HepG2 (cell line): Measurements from ENCODE around the gene CCNL1. TPM values are rescaled to one million over a fixed set of nuclear protein-coding genes. Genes with fewer than 3 reads are reported as not detected.

ENCODE experiments used
- DNMT1 ChIP-seq: sonication (generic); formaldehyde crosslinking; IDR thresholded peaks from 2 replicates; pipeline ENCODE4 v1.5.1; 2020; ENCODE audit warnings: mild to moderate bottlenecking, missing genetic modification reagents
- DZIP1 ChIP-seq: sonication (generic); formaldehyde crosslinking; IDR thresholded peaks from 2 replicates; pipeline ENCODE4 v1.5.0; 2020; ENCODE audit warnings: mild to moderate bottlenecking, missing genetic modification reagents
- GABPB1 ChIP-seq: IDR thresholded peaks from 2 replicates; pipeline ENCODE4 v1.6.1; 2016; ENCODE audit warnings: mild to moderate bottlenecking, missing genetic modification reagents, moderate library complexity, missing compliant biosample characterization
- GATAD2A ChIP-seq: IDR thresholded peaks from 2 replicates; pipeline ENCODE4 v1.6.1; 2016
- ISX ChIP-seq: sonication (generic); formaldehyde crosslinking; conservative IDR thresholded peaks from 2 replicates; pipeline ENCODE4 v1.5.0; 2020; ENCODE audit warnings: missing genetic modification reagents
- PLSCR1 ChIP-seq: sonication (generic); formaldehyde crosslinking; IDR thresholded peaks from 2 replicates; pipeline ENCODE4 v1.5.0; 2020; ENCODE audit warnings: missing genetic modification reagents, mild to moderate bottlenecking, borderline replicate concordance
- SUZ12 ChIP-seq: fragments of 150-350 bp; IDR thresholded peaks from 2 replicates; pipeline ENCODE4 v1.6.1; 2014; ENCODE audit warnings: low read depth, low read length
- TERF1 ChIP-seq: sonication (generic); formaldehyde crosslinking; IDR thresholded peaks from 2 replicates; pipeline ENCODE4 v1.8.0; 2022; ENCODE audit warnings: mild to moderate bottlenecking, missing genetic modification reagents, moderate library complexity
- ZFY ChIP-seq: sonication (generic); formaldehyde crosslinking; IDR thresholded peaks from 2 replicates; pipeline ENCODE4 v1.4.0; 2020; ENCODE audit warnings: missing genetic modification reagents
- ZNF224 ChIP-seq: sonication (generic); formaldehyde crosslinking; IDR thresholded peaks from 2 replicates; pipeline ENCODE4 v1.5.0; 2020; ENCODE audit warnings: mild to moderate bottlenecking, missing genetic modification reagents
- ZNF451 ChIP-seq: sonication (generic); formaldehyde crosslinking; IDR thresholded peaks from 2 replicates; pipeline ENCODE4 v1.5.0; 2020; ENCODE audit warnings: mild to moderate bottlenecking, missing genetic modification reagents
- ZSCAN25 ChIP-seq: sonication (generic); formaldehyde crosslinking; IDR thresholded peaks from 2 replicates; pipeline ENCODE4 v1.8.0; 2022; ENCODE audit warnings: mild to moderate bottlenecking, missing genetic modification reagents
- polyA plus RNA-seq, 8 experiments: library from polyadenylated mRNA; depleted of rRNA in 3 of 8; stranded (reverse) in 7 of 8; unstranded in 1 of 8; fragments of >200 nt; fragmentation: Illumina TruSeq in 4 of 8; extraction: Trizol in 4 of 8; gene quantifications; 2 replicates each; pipeline versions ENCODE4 v1.2.1 to v1.2.3, GENCODE V29; 2011 to 2016; ENCODE audit warnings: low read depth in 4 of 8, missing spikeins in 1 of 8, mixed read lengths in 1 of 8; ENCODE audit not compliant: insufficient read depth in 1 of 8
- total RNA-seq, 5 experiments: library from RNA; depleted of rRNA; stranded (reverse); fragments of >200 nt; fragmentation: Illumina TruSeq; extraction: Trizol; gene quantifications; 2 replicates each; pipeline ENCODE4 v1.2.3, GENCODE V29; 2016; ENCODE audit warnings: low read depth in 1 of 5
- TF ChIP-seq, protein P1 (sequence below): sonication (generic); formaldehyde crosslinking; IDR thresholded peaks from 2 replicates; pipeline ENCODE4 v1.5.1; 2020; ENCODE audit warnings: missing genetic modification reagents, mild to moderate bottlenecking, borderline replicate concordance
- TF ChIP-seq, protein P2 (sequence below): sonication (generic); formaldehyde crosslinking; IDR thresholded peaks from 2 replicates; pipeline ENCODE4 v1.4.0; 2020; ENCODE audit warnings: mild to moderate bottlenecking, missing genetic modification reagents
- TF ChIP-seq, protein P3 (sequence below): sonication (generic); formaldehyde crosslinking; IDR thresholded peaks from 2 replicates; pipeline ENCODE4 v1.5.0; 2020; ENCODE audit warnings: missing genetic modification reagents
- TF ChIP-seq, protein P4 (sequence below): IDR thresholded peaks from 2 replicates; pipeline ENCODE4 v1.6.1; 2012; ENCODE audit warnings: low read depth, low read length, improper control_type of control experiment

CCNL1 gene
- total and polyA plus RNA-seq, 2 of the 13 experiments (the other 11 are each of a cell fraction or from before 2014, with no cell fraction given) = 151 to 303 TPM

- TF ChIP-seq, protein P1, sequence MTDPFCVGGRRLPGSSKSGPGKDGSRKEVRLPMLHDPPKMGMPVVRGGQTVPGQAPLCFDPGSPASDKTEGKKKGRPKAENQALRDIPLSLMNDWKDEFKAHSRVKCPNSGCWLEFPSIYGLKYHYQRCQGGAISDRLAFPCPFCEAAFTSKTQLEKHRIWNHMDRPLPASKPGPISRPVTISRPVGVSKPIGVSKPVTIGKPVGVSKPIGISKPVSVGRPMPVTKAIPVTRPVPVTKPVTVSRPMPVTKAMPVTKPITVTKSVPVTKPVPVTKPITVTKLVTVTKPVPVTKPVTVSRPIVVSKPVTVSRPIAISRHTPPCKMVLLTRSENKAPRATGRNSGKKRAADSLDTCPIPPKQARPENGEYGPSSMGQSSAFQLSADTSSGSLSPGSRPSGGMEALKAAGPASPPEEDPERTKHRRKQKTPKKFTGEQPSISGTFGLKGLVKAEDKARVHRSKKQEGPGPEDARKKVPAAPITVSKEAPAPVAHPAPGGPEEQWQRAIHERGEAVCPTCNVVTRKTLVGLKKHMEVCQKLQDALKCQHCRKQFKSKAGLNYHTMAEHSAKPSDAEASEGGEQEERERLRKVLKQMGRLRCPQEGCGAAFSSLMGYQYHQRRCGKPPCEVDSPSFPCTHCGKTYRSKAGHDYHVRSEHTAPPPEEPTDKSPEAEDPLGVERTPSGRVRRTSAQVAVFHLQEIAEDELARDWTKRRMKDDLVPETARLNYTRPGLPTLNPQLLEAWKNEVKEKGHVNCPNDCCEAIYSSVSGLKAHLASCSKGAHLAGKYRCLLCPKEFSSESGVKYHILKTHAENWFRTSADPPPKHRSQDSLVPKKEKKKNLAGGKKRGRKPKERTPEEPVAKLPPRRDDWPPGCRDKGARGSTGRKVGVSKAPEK = no peak
- no peak for TF ChIP-seq SUZ12
- TF ChIP-seq DZIP1 (CRISPR knock-in tag) = no peak; the same call in 1 of the 2 replicates
- 0 out of 2 replicates have a peak, but pooled peaks have one; percentile 26 for TF ChIP-seq ISX (CRISPR knock-in tag)
- TF ChIP-seq ZNF224 (CRISPR knock-in tag) = peak; percentile 99
- peak; percentile 80 for TF ChIP-seq ZSCAN25 (CRISPR knock-in tag)
- TF ChIP-seq, protein P2, sequence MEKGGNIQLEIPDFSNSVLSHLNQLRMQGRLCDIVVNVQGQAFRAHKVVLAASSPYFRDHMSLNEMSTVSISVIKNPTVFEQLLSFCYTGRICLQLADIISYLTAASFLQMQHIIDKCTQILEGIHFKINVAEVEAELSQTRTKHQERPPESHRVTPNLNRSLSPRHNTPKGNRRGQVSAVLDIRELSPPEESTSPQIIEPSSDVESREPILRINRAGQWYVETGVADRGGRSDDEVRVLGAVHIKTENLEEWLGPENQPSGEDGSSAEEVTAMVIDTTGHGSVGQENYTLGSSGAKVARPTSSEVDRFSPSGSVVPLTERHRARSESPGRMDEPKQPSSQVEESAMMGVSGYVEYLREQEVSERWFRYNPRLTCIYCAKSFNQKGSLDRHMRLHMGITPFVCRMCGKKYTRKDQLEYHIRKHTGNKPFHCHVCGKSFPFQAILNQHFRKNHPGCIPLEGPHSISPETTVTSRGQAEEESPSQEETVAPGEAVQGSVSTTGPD (CRISPR knock-in tag) = peak; percentile 79
- TF ChIP-seq DNMT1 = no peak
- TF ChIP-seq GABPB1 = peak; percentile 97
- peak; percentile 80 for TF ChIP-seq ZFY (CRISPR knock-in tag)
- TF ChIP-seq GATAD2A (CRISPR knock-in tag) = peak; percentile 97
- no peak for TF ChIP-seq TERF1
- TF ChIP-seq, protein P3, sequence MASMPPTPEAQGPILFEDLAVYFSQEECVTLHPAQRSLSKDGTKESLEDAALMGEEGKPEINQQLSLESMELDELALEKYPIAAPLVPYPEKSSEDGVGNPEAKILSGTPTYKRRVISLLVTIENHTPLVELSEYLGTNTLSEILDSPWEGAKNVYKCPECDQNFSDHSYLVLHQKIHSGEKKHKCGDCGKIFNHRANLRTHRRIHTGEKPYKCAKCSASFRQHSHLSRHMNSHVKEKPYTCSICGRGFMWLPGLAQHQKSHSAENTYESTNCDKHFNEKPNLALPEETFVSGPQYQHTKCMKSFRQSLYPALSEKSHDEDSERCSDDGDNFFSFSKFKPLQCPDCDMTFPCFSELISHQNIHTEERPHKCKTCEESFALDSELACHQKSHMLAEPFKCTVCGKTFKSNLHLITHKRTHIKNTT (CRISPR knock-in tag) = no peak
- TF ChIP-seq ZNF451 (CRISPR knock-in tag) = peak; percentile 93
- peak; percentile 75; the same call in 1 of the 2 replicates for TF ChIP-seq PLSCR1 (CRISPR knock-in tag)
- TF ChIP-seq, protein P4, sequence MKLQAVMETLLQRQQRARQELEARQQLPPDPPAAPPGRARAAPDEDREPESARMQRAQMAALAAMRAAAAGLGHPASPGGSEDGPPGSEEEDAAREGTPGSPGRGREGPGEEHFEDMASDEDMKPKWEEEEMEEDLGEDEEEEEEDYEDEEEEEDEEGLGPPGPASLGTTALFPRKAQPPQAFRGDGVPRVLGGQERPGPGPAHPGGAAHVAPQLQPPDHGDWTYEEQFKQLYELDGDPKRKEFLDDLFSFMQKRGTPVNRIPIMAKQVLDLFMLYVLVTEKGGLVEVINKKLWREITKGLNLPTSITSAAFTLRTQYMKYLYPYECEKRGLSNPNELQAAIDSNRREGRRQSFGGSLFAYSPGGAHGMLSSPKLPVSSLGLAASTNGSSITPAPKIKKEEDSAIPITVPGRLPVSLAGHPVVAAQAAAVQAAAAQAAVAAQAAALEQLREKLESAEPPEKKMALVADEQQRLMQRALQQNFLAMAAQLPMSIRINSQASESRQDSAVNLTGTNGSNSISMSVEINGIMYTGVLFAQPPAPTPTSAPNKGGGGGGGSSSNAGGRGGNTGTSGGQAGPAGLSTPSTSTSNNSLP = 0 out of 2 replicates have a peak, but pooled peaks have one; percentile 13
Observed at GRCh38 chr3:157174649-157175498, 14.9 kb upstream of the CCNL1 start (continued).
